ENCODE data around the gene CAV1. TPM values are rescaled to one million over a fixed set of nuclear protein-coding genes. Genes with fewer than 3 reads are reported as not detected.

CAV1 gene
- total RNA-seq, 2 experiments from 2014 or later = 1.4 to 1.5 TPM

DNA sequence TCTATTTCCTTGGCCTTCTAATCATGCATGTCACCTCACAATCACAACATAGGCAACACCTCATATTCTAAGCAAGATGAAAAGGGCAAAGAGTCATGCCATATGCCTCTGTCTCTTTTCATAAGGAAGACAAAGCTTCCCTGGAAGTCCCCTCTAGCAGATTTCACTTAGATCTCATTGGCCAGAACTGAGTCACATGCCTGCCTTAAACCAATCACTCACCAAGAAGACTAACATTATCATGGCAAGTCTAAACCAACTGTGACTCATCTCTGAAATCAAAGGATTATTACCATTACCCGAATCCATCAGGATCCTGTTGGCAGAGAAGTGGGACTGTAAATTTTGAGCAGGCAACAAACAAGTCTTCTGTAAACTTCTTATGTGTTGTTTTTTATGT is 27.8 kb downstream of the CAV1 start:
- DNase-seq = no peak
- H3K27me3 Mint-ChIP-seq = peaks cover 25% of the 10 kb centered on the region
- no peak overlapping the region for H3K27ac Mint-ChIP-seq
- no peak overlapping the region for H3K4me3 Mint-ChIP-seq
- H3K9me3 Mint-ChIP-seq = no peaks in the 10 kb centered on the region
- no peaks in the 10 kb centered on the region for H3K36me3 Mint-ChIP-seq
- H3K4me1 Mint-ChIP-seq = no peaks in the 10 kb centered on the region

DNA sequence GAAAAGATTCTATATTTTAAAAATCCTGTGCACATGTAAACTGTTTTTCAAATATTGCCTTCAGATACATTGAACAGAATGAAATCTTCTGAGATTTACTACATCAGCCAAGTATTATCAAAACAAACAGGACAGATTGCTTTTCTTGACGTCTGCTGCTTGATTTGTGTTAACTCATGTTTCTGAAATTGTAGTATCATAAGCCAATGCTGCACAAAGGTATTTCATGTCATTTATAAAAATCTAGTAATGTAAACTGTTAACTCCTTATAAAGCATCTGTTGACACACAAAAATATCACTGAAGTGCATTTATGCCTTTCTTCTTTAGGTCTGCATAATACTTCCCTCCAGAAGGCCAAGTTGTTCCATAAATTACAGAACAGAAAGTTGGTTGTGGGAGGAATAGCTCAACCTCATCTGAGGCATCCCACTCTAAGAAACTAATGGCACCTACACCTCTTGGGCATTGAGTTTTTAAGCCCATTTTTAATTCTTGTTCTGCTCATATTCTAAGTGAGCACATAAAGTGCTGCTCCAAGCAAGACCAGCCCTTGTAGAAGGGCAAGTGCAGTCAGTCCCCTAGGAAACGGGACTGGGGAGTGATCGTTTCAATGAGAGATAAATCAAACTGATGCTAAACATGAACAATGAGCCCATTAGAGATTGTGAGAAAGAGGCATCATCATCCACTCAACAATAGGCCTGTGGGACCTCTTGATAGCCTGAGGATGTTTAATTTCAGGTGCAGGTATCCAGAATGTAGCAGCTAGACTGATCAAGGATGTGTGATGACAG is 28.5 kb downstream of the CAV1 start:
- no peaks in the 10 kb centered on the region for H3K36me3 Mint-ChIP-seq
- H3K27ac Mint-ChIP-seq = no peak overlapping the region
- H3K4me3 Mint-ChIP-seq = no peak overlapping the region
- DNase-seq = no peak
- H3K4me1 Mint-ChIP-seq = no peaks in the 10 kb centered on the region
- no peaks in the 10 kb centered on the region for H3K9me3 Mint-ChIP-seq
- peaks cover 26% of the 10 kb centered on the region for H3K27me3 Mint-ChIP-seq

DNA sequence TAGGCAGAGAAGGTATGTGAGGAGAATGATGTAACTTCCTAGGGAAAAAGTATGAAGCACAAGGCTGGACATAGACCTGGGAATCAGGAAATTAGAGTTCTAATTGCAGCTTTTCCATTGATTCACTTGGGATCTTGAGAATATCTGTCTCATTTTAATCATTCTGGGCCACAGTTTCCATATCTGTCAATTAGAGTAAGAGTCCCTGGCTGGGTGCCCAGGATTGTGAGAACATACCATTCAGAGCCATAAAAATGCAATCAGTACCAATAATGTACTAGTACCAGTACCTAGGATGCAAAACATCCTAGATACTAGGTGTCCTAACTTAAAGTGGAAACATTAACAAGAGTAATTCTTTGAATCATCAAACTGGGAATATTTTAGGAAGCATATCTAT is 29.6 kb downstream of the CAV1 start:
- Mint-ChIP-seq H3K27ac (no peak overlapping the region), H3K4me1 (no peaks in the 10 kb centered on the region), H3K9me3 (no peaks in the 10 kb centered on the region), H3K27me3 (peaks cover 26% of the 10 kb centered on the region), H3K4me3 (no peak overlapping the region), H3K36me3 (no peaks in the 10 kb centered on the region)
- no peak for DNase-seq

DNA sequence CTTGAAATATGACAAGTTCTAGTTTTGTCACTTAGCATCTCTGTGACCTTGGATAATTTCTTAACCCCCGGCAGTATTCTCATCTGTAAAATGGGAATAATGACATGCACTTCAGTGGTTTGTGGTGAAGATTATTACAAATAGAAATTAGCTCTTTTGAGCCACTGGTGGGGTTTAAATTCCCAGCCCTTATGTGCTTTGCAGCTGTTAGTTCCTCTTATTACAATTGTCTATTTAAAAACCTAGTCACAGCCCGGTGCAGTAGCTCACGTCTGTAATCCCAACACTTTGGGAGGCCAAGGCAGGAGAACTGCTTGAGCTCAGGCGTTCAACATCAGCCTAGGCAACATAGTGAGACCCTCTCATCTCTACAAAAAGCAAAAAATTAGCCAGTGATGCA is 30.1 kb downstream of the CAV1 start:
- DNase-seq = no peak
- H3K36me3 Mint-ChIP-seq = no peaks in the 10 kb centered on the region
- no peak overlapping the region for H3K27ac Mint-ChIP-seq
- no peaks in the 10 kb centered on the region for H3K4me1 Mint-ChIP-seq
- peaks cover 29% of the 10 kb centered on the region for H3K27me3 Mint-ChIP-seq
- H3K9me3 Mint-ChIP-seq = no peaks in the 10 kb centered on the region
- H3K4me3 Mint-ChIP-seq = no peak overlapping the region

DNA sequence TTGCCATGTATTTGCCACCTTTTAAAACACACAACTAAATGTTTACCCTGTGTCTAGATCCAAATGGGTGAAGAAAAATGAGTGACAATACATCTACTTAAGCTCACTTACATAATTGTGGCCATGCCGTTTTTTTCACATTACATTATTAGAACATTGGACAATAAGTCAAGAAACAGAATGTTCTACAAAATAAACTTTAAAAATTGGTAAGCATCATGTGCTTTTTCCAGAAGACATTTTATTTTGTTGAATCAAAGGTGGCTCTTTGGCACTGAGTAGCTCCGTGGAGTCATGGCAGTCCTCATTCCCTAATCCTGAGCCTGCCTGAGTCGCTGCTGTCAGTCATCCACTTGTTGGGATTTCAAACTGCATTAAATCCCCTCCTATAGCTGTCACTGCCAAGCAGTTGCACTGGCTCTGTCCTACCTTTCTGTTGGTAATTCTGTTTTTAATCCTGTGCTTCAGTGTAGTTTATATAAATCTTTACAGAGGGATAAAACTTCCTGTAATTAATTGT is 32.3 kb downstream of the CAV1 start:
- Mint-ChIP-seq H3K9me3 (no peaks in the 10 kb centered on the region), H3K36me3 (no peaks in the 10 kb centered on the region), H3K4me1 (no peaks in the 10 kb centered on the region), H3K27me3 (peaks cover 45% of the 10 kb centered on the region), H3K27ac (no peak overlapping the region), H3K4me3 (no peak overlapping the region)
- DNase-seq = no peak

DNA sequence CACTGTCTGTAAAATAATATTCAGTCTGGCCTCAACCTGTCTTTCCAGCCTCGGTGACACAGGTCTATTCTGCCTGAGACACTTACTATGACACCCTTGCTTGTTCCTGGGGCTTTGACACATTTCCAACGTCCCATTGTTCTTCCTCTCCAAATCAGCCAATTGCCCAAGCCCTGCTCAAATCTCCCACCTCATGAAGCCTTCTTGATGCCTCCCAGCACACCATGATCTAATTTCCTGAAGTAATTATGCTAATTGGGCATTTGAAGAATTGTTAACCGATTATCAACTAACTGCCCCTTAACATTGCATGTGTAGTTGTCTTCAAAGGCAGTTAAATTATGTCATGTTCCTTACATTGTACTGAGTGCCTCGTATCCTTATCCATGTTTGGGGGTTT is 33.1 kb downstream of the CAV1 start:
- Mint-ChIP-seq H3K4me3 (no peak overlapping the region), H3K36me3 (no peaks in the 10 kb centered on the region), H3K27me3 (peaks cover 52% of the 10 kb centered on the region), H3K4me1 (no peaks in the 10 kb centered on the region), H3K27ac (no peak overlapping the region), H3K9me3 (no peaks in the 10 kb centered on the region)
- DNase-seq = no peak

DNA sequence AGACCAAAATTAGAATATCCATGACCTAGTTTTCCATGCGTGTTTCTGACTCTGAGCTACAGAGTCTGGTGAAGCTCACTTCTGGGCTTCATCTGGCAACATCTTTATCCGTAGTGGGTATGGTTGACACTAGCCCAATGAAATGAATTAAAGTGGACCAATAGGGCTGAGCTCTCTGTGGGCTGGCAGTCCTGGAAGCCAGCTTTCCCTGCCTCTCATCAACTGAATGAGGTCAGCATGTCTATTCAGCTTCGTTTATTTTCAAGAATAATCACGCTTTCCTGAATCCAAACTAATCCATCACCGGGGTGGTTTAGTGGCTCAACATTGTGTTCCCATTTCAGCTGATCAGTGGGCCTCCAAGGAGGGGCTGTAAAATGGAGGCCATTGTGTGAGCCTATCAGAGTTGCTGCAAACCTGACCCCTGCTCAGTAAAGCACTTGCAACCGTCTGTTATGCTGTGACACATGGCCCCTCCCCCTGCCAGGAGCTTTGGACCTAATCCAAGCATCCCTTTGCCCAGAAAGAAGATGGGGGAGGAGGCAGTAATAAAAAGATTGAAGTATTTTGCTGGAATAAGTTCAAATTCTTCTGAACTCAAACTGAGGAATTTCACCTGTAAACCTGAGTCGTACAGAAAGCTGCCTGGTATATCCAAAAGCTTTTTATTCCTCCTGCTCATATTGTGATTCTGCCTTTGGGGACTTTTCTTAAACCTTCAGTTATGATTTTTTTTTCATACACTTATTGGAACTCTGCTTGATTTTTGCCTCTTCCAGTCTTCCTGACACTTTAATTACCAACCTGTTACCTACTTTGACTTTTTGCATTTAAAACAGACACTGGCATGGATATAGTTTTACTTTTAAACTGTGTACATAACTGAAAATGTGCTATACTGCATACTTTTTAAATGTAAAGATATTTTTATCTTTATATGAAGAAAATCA is 35.5 kb downstream of the CAV1 start:
- H3K4me3 Mint-ChIP-seq = no peak overlapping the region
- DNase-seq = no peak
- no peaks in the 10 kb centered on the region for H3K4me1 Mint-ChIP-seq
- no peaks in the 10 kb centered on the region for H3K36me3 Mint-ChIP-seq
- peaks cover 52% of the 10 kb centered on the region for H3K27me3 Mint-ChIP-seq
- H3K27ac Mint-ChIP-seq = no peak overlapping the region
- no peaks in the 10 kb centered on the region for H3K9me3 Mint-ChIP-seq

DNA sequence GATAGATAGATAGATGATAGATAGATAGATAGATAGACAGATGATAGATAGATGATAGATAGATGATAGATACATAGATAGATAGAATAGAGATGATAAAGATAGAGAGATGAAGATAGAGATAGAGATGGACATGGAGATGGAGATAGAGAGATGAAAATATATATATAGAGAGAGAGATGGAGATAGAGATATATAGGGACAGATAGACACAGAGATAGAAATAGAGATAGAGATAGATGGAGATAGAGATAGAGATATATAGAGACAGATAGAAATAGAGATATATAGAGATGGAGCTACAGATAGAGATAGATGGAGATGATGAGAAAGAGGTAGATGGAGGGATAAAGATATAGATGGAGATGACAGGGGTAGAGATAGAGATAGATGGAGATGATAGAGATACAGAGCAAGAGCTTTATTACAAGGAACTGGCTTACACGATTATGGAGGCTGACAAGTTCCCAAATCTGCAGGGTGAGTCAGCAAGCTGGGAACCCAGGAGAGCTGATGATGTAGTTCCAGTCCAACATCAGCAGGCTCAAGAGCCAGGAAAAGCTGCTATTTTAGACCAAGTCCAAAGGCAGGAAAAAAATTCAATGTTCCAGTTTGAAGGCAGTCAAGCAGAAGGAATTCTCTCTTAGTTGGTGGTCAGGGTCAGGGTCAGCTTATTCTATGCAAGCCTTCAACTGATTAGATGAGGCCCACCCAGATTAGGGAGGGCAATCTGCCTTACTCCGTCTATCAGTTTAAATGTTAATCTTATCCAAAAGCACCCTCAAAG is 37.1 kb downstream of the CAV1 start:
- no peak for DNase-seq
- no peaks in the 10 kb centered on the region for H3K36me3 Mint-ChIP-seq
- H3K27me3 Mint-ChIP-seq = peaks cover 52% of the 10 kb centered on the region
- H3K4me1 Mint-ChIP-seq = no peaks in the 10 kb centered on the region
- no peaks in the 10 kb centered on the region for H3K9me3 Mint-ChIP-seq
- no peak overlapping the region for H3K4me3 Mint-ChIP-seq
- no peak overlapping the region for H3K27ac Mint-ChIP-seq

DNA sequence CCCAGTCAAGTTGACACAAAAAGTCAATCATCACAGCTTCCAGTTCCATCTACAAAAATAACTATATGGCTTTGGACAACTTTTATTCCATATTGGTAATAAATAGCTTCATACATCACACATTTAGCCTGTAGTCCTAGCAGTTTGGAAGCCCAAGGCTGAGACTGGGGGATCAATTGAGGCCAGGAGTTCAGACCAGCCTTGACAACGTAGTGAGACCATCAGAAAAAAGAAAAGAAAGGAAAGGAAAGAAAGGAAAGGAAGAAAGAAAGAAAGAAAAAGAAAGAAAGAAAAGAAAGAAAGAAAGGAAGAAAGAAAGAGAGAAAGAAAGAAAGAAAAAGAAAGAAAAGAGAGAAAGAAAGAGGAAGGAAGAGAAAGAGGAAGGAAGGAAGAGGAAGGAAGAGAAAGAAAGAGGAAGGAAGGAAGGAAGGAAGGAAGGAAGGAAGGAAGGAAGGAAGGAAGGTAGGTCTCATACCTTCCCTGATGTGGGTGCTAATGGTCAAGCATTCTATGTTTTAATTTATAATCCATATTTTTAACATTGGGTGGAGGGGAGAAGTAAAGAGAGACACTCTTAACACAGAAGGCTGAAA is 37.8 kb downstream of the CAV1 start:
- DNase-seq = no peak
- no peaks in the 10 kb centered on the region for H3K4me1 Mint-ChIP-seq
- H3K9me3 Mint-ChIP-seq = no peaks in the 10 kb centered on the region
- no peak overlapping the region for H3K27ac Mint-ChIP-seq
- peaks cover 50% of the 10 kb centered on the region for H3K27me3 Mint-ChIP-seq
- H3K4me3 Mint-ChIP-seq = no peak overlapping the region
- H3K36me3 Mint-ChIP-seq = no peaks in the 10 kb centered on the region

DNA sequence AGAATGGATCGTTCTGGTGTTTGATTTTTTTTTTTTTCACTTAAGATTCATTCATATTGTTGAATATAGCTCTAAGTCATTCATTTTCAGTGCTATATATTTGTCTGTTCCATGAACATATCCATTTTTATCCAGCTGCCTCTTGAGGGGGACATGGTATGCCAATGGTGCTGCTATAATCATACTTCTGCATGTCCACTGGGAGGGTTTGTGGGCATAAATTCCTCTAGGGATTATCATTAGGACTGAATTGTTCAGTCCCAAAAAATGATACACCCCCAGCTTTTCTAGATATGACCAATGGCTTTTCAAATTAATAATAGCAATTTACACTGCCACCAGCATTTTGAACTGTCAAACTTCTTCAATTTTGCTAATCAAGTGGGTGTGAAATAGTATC is 41.1 kb downstream of the CAV1 start:
- H3K36me3 Mint-ChIP-seq = no peaks in the 10 kb centered on the region
- DNase-seq = no peak
- H3K4me1 Mint-ChIP-seq = no peaks in the 10 kb centered on the region
- peaks cover 40% of the 10 kb centered on the region for H3K27me3 Mint-ChIP-seq
- H3K27ac Mint-ChIP-seq = no peak overlapping the region
- no peak overlapping the region for H3K4me3 Mint-ChIP-seq
- H3K9me3 Mint-ChIP-seq = no peaks in the 10 kb centered on the region

DNA sequence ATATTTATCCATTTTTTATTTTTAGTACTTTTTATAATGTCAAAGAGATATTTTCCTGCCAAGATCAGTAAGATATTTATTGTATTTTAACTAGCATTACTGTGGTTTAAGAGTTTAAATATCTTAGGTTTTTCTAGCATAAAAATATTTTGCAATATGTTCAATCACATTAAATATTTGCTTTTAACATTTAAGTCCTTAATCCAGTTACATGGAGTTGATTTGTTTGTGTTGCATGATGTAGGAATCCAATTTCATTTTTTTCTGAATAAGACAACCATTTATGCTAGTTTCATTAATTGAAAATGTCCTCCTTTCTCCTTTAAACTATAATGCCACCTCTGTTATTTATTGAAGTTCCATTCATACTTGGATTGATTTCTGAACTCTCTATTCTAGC is 41.8 kb downstream of the CAV1 start:
- no peaks in the 10 kb centered on the region for H3K9me3 Mint-ChIP-seq
- H3K4me1 Mint-ChIP-seq = no peaks in the 10 kb centered on the region
- no peak overlapping the region for H3K27ac Mint-ChIP-seq

DNA sequence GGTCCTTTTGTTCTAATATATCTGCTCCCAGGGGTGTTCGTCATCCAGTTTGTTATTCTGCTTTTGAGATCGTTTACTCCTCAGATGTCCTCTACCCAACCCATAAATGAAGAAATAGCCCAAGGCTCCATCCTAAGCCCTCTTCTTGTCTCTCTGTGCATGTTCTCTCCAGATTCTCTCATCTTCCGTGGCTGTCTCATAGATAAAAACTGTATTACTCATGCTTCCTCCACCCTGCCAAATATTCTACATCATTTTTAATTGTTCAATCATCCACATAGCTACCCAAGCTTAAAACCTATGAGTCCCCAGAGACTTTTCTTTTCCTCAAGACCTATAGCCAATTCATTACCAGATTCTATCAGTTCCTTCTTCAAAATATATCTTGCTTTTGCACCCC is 44.9 kb downstream of the CAV1 start:
- Mint-ChIP-seq H3K4me3 (no peak overlapping the region), H3K36me3 (no peaks in the 10 kb centered on the region), H3K27ac (no peak overlapping the region), H3K4me1 (no peaks in the 10 kb centered on the region), H3K27me3 (peaks cover 23% of the 10 kb centered on the region), H3K9me3 (no peaks in the 10 kb centered on the region)
- no peak for DNase-seq

More for the DNA sequence above, 41.8 kb downstream of the CAV1 start:
- Mint-ChIP-seq H3K4me3 (no peak overlapping the region), H3K36me3 (no peaks in the 10 kb centered on the region), H3K27me3 (peaks cover 37% of the 10 kb centered on the region)
- no peak for DNase-seq

DNA sequence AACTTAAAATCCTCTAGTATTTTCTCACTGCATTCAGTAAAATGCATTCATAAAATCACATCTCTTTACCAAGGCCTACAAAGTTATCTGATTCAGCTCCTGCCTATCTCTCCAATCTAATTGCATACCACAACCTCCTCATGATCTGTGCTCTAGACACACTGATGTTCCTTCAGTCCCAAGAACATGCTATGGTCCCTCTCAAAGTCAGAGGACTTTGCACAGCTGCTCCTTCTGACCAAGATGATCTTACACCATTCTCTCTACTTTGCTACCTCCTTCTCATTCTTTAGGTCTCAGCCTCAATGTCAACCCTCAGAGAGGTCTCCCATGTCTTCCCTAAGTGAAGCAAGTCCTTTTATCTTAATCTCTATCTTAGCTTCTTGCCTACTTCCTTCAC is 45.5 kb downstream of the CAV1 start:
- Mint-ChIP-seq H3K4me1 (no peaks in the 10 kb centered on the region), H3K36me3 (no peaks in the 10 kb centered on the region), H3K27ac (no peak overlapping the region), H3K9me3 (no peaks in the 10 kb centered on the region), H3K27me3 (peaks cover 18% of the 10 kb centered on the region), H3K4me3 (no peak overlapping the region)
- no peak for DNase-seq

DNA sequence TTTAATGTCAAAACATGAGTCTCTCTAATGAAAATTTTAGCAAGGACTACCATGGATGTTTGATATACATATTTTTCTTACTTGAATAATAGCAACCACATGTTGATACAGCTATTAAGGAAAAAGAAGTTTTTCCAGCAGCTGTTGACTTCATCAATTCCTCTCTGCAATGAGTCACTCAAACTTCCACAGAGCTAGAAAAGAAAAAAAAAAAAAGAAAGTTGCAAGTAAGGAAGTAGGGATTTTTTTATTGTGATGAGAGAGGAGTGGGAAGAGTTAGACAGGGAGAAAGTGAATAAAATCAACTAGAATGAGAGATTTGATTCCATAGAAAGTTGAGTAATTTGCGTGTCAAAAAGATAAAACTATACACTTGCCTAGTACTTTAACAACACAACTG is 46.2 kb downstream of the CAV1 start:
- Mint-ChIP-seq H3K36me3 (no peaks in the 10 kb centered on the region), H3K27me3 (peaks cover 16% of the 10 kb centered on the region), H3K27ac (no peak overlapping the region), H3K4me3 (no peak overlapping the region), H3K4me1 (no peaks in the 10 kb centered on the region), H3K9me3 (no peaks in the 10 kb centered on the region)
- no peak for DNase-seq

Data from activated naive CD8-positive, alpha-beta T cell treated with anti-CD3 and anti-CD28 coated beads for 36 hours (primary cell).